SK-N-SH treated with all-trans-retinoic acid at 6 μM for 48 hours (cell line): ENCODE data around the gene RAB21.

Experiments
- ATAC-seq: fragments of 200-7000 bp; cut with Tn5 transposase; 3 replicates; pipeline ENCODE4 v1.9.1; 2020; ENCODE audit warnings: mild to moderate bottlenecking, moderate library complexity
- ARNTL ChIP-seq: fragments of 450-650 bp; formaldehyde crosslinking; IDR thresholded peaks from 2 replicates; pipeline ENCODE4 v1.5.0; 2020; ENCODE audit warnings: low read depth, mild to moderate bottlenecking, moderate library complexity, borderline replicate concordance
- BACH2 ChIP-seq: fragments of 250-450 bp; sonication (Bioruptor Pico); IDR thresholded peaks from 2 replicates; pipeline ENCODE4 v1.9.0; 2021; ENCODE audit warnings: mild to moderate bottlenecking, borderline replicate concordance
- CSDC2 ChIP-seq: fragments of 250-450 bp; sonication (Bioruptor Pico); IDR thresholded peaks from 2 replicates; pipeline ENCODE4 v1.5.0; 2020; ENCODE audit warnings: mild to moderate bottlenecking, moderate library complexity
- ESRRG ChIP-seq: fragments of 250-450 bp; sonication (Bioruptor Pico); IDR thresholded peaks from 2 replicates; pipeline ENCODE4 v1.6.1; 2021; ENCODE audit warnings: mild to moderate bottlenecking
- GLIS3 ChIP-seq: fragments of 250-450 bp; sonication (Bioruptor Pico); IDR thresholded peaks from 2 replicates; pipeline ENCODE4 v1.5.0; 2020; ENCODE audit warnings: mild to moderate bottlenecking, moderate library complexity
- ISL1 ChIP-seq: fragments of 250-450 bp; sonication (Bioruptor Pico); IDR thresholded peaks from 2 replicates; pipeline ENCODE4 v2.1.2; 2022; ENCODE audit warnings: mild to moderate bottlenecking, moderate library complexity
- PPARA ChIP-seq: fragments of 250-450 bp; sonication (Bioruptor Pico); IDR thresholded peaks from 2 replicates; pipeline ENCODE4 v1.5.0; 2020; ENCODE audit warnings: mild to moderate bottlenecking, borderline replicate concordance
- SNAI2 ChIP-seq: fragments of 250-450 bp; sonication (Bioruptor Pico); IDR thresholded peaks from 2 replicates; pipeline ENCODE4 v1.5.0; 2020; ENCODE audit warnings: mild to moderate bottlenecking, moderate library complexity
- TOX ChIP-seq: fragments of 250-450 bp; sonication (Bioruptor Pico); IDR thresholded peaks from 2 replicates; pipeline ENCODE4 v1.8.0; 2021; ENCODE audit warnings: mild to moderate bottlenecking, moderate library complexity, borderline replicate concordance
- TSHZ2 ChIP-seq: fragments of 250-450 bp; sonication (Bioruptor Pico); IDR thresholded peaks from 2 replicates; pipeline ENCODE4 v1.5.0; 2020; ENCODE audit warnings: mild to moderate bottlenecking, moderate library complexity
- ZC3H10 ChIP-seq: fragments of 250-450 bp; sonication (Bioruptor Pico); IDR thresholded peaks from 2 replicates; pipeline ENCODE4 v1.5.1; 2021; ENCODE audit warnings: mild to moderate bottlenecking, moderate library complexity
- ZFP3 ChIP-seq: fragments of 250-450 bp; sonication (Bioruptor Pico); IDR thresholded peaks from 2 replicates; pipeline ENCODE4 v1.5.0; 2020; ENCODE audit warnings: mild to moderate bottlenecking, moderate library complexity
- ZFP30 ChIP-seq: fragments of 450-650 bp; formaldehyde crosslinking; IDR thresholded peaks from 2 replicates; pipeline ENCODE4 v1.5.0; 2022; ENCODE audit warnings: mild to moderate bottlenecking, moderate library complexity
- ZNF565 ChIP-seq: fragments of 450-650 bp; formaldehyde crosslinking; conservative IDR thresholded peaks from 2 replicates; pipeline ENCODE4 v1.5.0; 2020; ENCODE audit warnings: low read depth, mild to moderate bottlenecking, moderate library complexity
- ZNF70 ChIP-seq: fragments of 450-650 bp; formaldehyde crosslinking; IDR thresholded peaks from 2 replicates; pipeline ENCODE4 v1.5.0; 2020; ENCODE audit warnings: mild to moderate bottlenecking, moderate library complexity
- TF ChIP-seq, protein P1 (sequence below): fragments of 250-450 bp; sonication (Bioruptor Pico); IDR thresholded peaks from 2 replicates; pipeline ENCODE4 v1.5.1; 2021; ENCODE audit warnings: mild to moderate bottlenecking, moderate library complexity

RAB21 gene

DNA sequence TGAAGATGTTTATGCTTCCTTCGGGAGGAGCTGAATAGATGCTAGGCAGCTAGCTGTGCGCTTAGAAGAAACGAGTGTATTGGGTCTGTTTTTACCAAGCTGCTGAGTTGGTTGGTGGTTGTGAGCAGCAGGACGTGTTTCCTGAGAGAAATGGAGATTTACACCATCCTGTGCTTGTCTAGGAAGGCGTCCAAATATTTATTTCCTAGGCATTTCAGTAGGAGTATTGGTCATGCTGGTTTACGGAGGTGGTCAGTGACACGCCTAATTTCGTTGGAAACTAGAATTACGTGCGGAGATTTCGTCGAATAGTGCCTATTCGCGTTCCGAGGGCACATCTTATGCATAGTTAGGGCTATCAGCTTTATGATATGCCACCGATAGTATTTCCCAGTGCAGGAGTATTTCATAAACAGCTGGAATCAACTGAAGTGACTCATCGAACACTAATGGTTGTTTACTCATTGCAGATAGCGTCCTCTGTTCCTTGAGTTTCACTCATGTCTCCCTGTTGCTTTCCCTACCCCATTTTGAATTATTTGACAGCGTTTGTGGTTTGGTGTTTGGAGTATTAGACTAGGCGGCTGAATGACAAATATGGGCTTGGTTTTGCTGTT, 85.7 kb downstream of the RAB21 start:
- TF ChIP-seq TOX, result no peak
- TF ChIP-seq TSHZ2 (CRISPR knock-in tag), result no peak
- TF ChIP-seq BACH2 (CRISPR knock-in tag), result no peak
- TF ChIP-seq ESRRG (CRISPR knock-in tag), result no peak
- no peak for TF ChIP-seq ZFP3 (CRISPR knock-in tag)
- no peak for TF ChIP-seq ZC3H10
- TF ChIP-seq ZNF70 (CRISPR knock-in tag), result no peak
- TF ChIP-seq CSDC2 (CRISPR knock-in tag), result no peak
- ATAC-seq, result peak; percentile 49

GRCh38 chr12:71846322-71846940, 91.8 kb downstream of the RAB21 start:
- no peak for TF ChIP-seq TSHZ2 (CRISPR knock-in tag)
- TF ChIP-seq ESRRG (CRISPR knock-in tag), result no peak
- no peak for TF ChIP-seq ISL1 (CRISPR knock-in tag)
- no peak for TF ChIP-seq TOX
- TF ChIP-seq PPARA (CRISPR knock-in tag), result no peak
- ATAC-seq, result peak; percentile 57; the same call in 1 of the 3 replicates

- no peak for TF ChIP-seq ZNF565 (CRISPR knock-in tag)
- no peak for TF ChIP-seq CSDC2 (CRISPR knock-in tag)
- TF ChIP-seq, protein P1, sequence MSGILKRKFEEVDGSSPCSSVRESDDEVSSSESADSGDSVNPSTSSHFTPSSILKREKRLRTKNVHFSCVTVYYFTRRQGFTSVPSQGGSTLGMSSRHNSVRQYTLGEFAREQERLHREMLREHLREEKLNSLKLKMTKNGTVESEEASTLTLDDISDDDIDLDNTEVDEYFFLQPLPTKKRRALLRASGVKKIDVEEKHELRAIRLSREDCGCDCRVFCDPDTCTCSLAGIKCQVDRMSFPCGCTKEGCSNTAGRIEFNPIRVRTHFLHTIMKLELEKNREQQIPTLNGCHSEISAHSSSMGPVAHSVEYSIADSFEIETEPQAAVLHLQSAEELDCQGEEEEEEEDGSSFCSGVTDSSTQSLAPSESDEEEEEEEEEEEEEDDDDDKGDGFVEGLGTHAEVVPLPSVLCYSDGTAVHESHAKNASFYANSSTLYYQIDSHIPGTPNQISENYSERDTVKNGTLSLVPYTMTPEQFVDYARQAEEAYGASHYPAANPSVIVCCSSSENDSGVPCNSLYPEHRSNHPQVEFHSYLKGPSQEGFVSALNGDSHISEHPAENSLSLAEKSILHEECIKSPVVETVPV, result no peak
- no peak for TF ChIP-seq ZC3H10
- TF ChIP-seq TOX, result no peak
- no peak for TF ChIP-seq ZNF70 (CRISPR knock-in tag)
- no peak for TF ChIP-seq SNAI2
- TF ChIP-seq ZFP30 (CRISPR knock-in tag), result no peak
- TF ChIP-seq ESRRG (CRISPR knock-in tag), result no peak
- no peak for TF ChIP-seq TSHZ2 (CRISPR knock-in tag)
- TF ChIP-seq ARNTL (CRISPR knock-in tag), result no peak
- no peak for TF ChIP-seq GLIS3 (CRISPR knock-in tag)
- no peak for ATAC-seq
Observed at GRCh38 chr12:71848212-71848611, 93.5 kb downstream of the RAB21 start.
